HPDE6-E6E7 (cell line): ENCODE measurements around the gene TEX10.
"Not testable (repeated sequence)": the region's sequence is repeated elsewhere in the genome, so short reads cannot be mapped to it uniquely, and the experiment has no call there.

Source experiments
- DNase-seq: peaks from one replicate; pipeline ENCODE4 v3.0.0; 2011; ENCODE audit warnings: missing footprints; ENCODE audit errors: extremely low spot score

Gene TEX10

GRCh38 chr9:100350188-100350587 is 2.6 kb downstream of the TEX10 start:
- no peak for DNase-seq

DNA sequence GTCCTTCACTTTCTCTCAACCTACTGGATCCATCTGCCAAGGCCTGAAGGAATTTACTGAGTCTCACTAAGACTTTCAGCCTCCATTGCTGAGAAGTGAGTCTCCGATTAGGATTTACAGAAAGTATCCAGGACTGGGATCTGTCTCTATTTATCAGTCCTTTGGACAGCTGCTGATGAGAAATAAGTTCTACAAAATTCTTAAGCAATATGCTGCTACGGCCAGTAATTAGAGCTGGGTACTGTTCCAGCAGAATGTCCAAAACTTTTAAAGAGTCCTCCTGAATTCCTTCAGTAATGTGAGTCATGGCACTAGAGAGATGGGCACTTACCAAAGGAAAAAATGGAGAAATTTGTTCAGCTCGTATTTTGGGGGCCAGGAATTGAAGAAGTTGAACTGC is 5.9 kb downstream of the TEX10 start:
- DNase-seq: no peak

DNA sequence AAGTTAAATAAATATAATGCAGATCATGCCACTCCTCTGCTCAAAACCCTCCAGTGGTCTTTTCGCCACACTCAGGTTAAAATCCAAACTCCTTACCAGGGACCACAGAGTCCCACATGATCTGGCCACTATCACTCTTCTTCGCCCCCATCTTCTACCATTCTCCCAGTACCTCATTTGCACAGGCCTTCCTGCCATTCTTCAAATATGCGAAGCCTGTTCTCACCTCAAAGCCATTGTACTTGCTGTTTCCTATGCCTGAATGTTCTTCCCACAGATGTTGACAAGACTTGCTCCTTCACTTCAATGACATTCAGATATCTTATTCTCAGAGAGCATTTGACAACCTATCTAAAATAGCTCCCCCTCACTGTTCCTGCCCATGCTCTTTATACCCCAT is 10.9 kb downstream of the TEX10 start:
- DNase-seq: no peak

GRCh38 chr9:100340224-100340623 is 12.5 kb downstream of the TEX10 start:
- no peak for DNase-seq

GRCh38 chr9:100338736-100339135 is 14.0 kb downstream of the TEX10 start:
- DNase-seq: not testable (repeated sequence)

GRCh38 chr9:100324594-100325200 is 28.0 kb downstream of the TEX10 start:
- DNase-seq: no peak

- DNase-seq: no peak
These were observed 29.7 kb downstream of the TEX10 start for GRCh38 chr9:100322954-100323536.

GRCh38 chr9:100317706-100318105 is 35.0 kb downstream of the TEX10 start:
- DNase-seq: no peak

DNA sequence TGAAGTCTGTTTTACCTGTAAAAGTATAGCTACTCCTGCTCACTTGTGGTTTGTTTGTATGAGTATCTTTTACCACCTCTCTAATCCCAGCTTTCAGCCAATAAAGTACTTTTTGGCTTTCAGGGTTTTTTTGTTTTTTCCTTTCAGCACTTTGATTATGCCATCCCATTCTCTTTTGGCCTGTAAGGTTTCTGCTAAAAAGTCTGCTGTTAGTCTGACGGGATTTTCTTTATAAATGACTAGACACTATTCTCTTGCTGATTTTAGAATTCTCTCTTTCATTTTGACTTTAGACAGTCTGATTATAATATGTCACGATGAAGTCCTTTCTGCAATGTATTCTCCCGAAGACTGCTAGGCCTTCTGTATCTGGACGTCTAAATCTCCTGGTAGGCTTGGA is 37.2 kb downstream of the TEX10 start:
- no peak for DNase-seq

- DNase-seq: no peak
These were observed 42.8 kb downstream of the TEX10 start for GRCh38 chr9:100309992-100310391.

- no peak for DNase-seq
These were observed 43.7 kb downstream of the TEX10 start for GRCh38 chr9:100308965-100309564.

DNA sequence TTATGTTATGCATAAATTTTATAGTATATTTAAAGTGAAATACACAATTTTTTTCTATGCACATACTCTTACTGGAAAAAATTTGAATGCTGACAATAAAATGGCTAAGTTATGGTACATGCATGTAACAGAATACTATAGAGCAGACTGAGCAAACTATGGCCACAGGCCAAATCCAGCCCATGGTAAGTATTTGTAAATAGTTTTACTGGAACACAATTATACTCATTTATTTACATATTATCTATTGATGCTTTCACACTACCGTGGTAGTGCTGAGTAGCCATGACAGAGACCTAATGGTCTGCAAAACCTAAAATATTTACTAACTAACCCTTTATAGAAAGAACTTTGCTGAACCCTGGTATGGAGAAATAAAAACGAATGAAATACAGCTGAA is 45.7 kb downstream of the TEX10 start:
- DNase-seq: no peak

- no peak for DNase-seq
These were observed 46.5 kb downstream of the TEX10 start for GRCh38 chr9:100306283-100306682.

GRCh38 chr9:100303747-100304146 is 49.0 kb downstream of the TEX10 start:
- DNase-seq: no peak

DNA sequence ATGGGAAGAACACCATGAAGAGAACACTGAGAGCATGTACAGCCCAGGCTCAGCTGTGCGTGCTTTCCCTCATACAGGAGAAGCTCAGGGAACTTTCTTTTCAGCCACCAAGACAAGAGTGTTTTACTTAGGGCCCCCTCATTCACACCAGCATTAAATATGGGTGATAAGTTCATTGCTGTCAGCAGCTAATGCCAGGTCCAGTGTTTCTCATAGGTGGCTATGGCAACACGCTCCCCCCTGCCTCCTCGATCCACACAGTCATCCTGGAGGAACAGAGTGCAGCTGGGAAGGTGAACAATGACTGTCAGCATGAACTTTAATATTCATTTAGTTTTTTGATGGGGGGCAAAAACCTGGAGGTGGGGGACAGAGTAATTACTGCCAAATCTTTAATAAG is 54.4 kb downstream of the TEX10 start:
- DNase-seq: no peak

- DNase-seq: no peak
These were observed 56.3 kb downstream of the TEX10 start for GRCh38 chr9:100296407-100296806.

GRCh38 chr9:100295240-100295639 is 57.5 kb downstream of the TEX10 start:
- DNase-seq: no peak

- DNase-seq: no peak
These were observed 57.9 kb downstream of the TEX10 start for GRCh38 chr9:100294806-100295205.

DNA sequence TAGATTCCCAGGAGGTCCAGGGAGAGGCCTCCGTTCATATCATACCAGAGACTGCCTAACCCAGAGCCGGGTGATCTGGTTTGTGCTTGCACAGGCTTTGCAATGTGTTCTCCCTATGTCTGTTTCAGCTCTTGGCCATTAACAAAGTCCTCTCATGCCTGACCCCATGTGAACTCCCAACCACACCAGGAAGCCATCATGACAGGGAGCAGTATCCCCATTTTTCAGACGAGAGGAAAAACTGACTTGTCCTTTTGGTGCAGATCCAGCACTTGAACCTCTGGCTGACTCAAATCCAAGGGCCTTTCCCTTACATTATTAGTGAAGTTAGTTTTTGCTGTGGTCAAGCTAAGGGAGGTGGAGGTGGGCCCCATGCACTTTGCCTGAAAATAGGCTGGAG is 58.4 kb downstream of the TEX10 start:
- DNase-seq: no peak

DNA sequence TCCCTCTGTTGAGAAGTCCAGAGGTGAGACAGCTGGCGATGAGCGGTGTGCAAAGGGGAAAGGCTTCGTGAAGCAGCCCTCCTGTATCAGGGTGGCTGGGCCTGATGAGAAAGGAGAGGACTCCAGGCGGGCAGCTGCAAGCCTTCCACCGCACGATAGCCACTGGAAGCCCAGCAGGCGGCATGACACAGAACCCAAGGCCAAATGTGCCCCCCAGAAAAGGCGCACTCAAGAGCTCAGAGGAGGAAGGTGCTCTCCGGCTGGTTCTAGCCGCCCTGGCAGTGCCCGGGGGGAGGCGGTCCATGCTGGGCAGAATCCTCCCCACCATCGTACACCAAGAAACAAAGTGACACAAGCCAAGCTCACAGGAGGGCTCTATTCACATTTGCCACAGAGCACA is 60.3 kb downstream of the TEX10 start:
- no peak for DNase-seq

- no peak for DNase-seq
These were observed 62.0 kb downstream of the TEX10 start for GRCh38 chr9:100290714-100291113.

- no peak for DNase-seq
These were observed 65.6 kb downstream of the TEX10 start for GRCh38 chr9:100287186-100287585.

- no peak for DNase-seq
These were observed 66.5 kb downstream of the TEX10 start for GRCh38 chr9:100286257-100286656.

- no peak for DNase-seq
These were observed 67.1 kb downstream of the TEX10 start for GRCh38 chr9:100285601-100286000.
